Measurements from ENCODE around the gene TAF12. TPM values are rescaled to one million over a fixed set of nuclear protein-coding genes. Genes with fewer than 3 reads are reported as not detected.

Gene TAF12
- total RNA-seq, 1 donor from 2014 or later, result 25.9 TPM

DNA sequence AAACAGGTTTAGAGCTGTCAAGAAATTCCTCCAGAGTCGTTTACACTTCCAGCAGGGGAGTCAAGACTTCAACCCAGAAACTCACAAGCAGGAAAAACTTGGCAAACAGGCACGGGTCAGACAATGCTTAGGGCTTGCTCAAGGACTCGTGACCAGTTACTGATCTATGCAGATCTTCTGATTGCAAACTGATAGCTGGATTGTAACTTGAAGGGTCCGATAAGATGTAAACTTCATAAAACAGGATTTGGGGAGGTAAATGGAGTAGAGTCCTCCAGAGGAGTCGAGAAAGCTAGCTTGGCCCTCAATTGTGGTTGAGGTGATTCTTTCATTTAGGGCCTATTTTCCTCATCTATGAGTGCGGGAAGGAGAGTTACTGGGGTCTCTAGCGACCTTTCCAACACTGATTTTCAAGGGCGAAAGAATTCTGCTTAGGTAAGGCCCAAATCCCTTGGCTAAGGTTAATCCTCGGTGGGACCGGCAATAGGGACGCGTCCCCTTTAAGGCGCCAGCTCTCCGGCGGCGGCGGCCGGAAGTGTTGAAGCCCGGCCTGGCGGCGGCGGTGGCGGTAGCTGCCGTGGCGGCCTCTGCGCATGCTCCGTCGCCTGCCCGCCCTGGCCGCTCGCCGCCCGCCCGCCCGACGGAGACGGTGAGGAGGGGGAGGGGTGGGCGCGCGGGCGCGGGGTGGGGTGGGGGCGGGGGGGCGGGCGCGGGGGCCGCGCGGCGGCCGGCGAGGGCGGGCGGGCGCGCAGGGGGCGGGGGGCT lies 25.5 kb upstream of the TAF12 start, which contains the start of gene GMEB1:
Gene GMEB1, plus strand, starts transcription at position 594 of the 765 bp plus-strand sequence. CDS start 14,829 bp downstream, outside the sequence.
- Histone ChIP-seq H3K4me3 (ENCODE audit: insufficient read depth, low read depth, low read length) (peak within 1 kb of the TSS; percentile 75), H3K36me3 (ENCODE audit: insufficient read depth, low read length) (no peaks in the 10 kb centered on the region), H3K9ac (ENCODE audit: low read length) (peak within 1 kb of the TSS; percentile 98), H3K4me1 (ENCODE audit: insufficient read depth, low read length) (peaks cover 12% of the 10 kb centered on the region), H2AFZ (ENCODE audit: low read depth, low read length) (peak within 1 kb of the TSS; percentile 98), H3K79me2 (ENCODE audit: insufficient read depth, low read length) (peaks cover 29% of the 10 kb centered on the region), H3K27ac (ENCODE audit: low read depth, low read length) (peak within 1 kb of the TSS; percentile 95), H3K4me2 (ENCODE audit: low read length) (peak within 1 kb of the TSS; percentile 88), H3K27me3 (ENCODE audit: insufficient read depth, low read length) (no peaks in the 10 kb centered on the region), H4K20me1 (ENCODE audit: insufficient read depth, low read length) (no peaks in the 10 kb centered on the region), H3K9me3 (ENCODE audit: insufficient read depth, low read depth, low read length) (no peaks in the 10 kb centered on the region)
- no peak for FAIRE-seq
- H3K27ac Mint-ChIP-seq (ENCODE audit: unreplicated experiment), result peak within 1 kb of the TSS; percentile 94
- H3K4me3 Mint-ChIP-seq (ENCODE audit: unreplicated experiment), result peak within 1 kb of the TSS; percentile 85
- DNase-seq (ENCODE audit: low read depth), result peak; percentile 53
- H3K36me3 Mint-ChIP-seq (ENCODE audit: low read depth, unreplicated experiment), result no peaks in the 10 kb centered on the region
- peaks cover 12% of the 10 kb centered on the region for H3K4me1 Mint-ChIP-seq (ENCODE audit: low read depth, unreplicated experiment)
- TF ChIP-seq EZH2 (IDR thresholded peaks at IDR 0.05; ENCODE audit: insufficient read depth, low read length) (no peak), CTCF (IDR thresholded peaks at IDR 0.05; ENCODE audit: insufficient read depth, low read depth, low read length) (no peak)
- no peaks in the 10 kb centered on the region for H3K9me3 Mint-ChIP-seq (ENCODE audit: unreplicated experiment)
- H3K27me3 Mint-ChIP-seq (ENCODE audit: low read depth, unreplicated experiment), result no peaks in the 10 kb centered on the region

GRCh38 chr1:28666806-28667205 lies 23.9 kb upstream of the TAF12 start:
- FAIRE-seq (no peak), DNase-seq (ENCODE audit: low read depth) (no peak)
- no peak overlapping the region for H3K4me3 ChIP-seq (ENCODE audit: insufficient read depth, low read depth, low read length)
- no peaks in the 10 kb centered on the region for H3K27me3 ChIP-seq (ENCODE audit: insufficient read depth, low read length)
- no peak overlapping the region for H3K27ac ChIP-seq (ENCODE audit: low read depth, low read length)
- no peak overlapping the region for H3K4me3 Mint-ChIP-seq (ENCODE audit: unreplicated experiment)
- no peaks in the 10 kb centered on the region for H3K36me3 ChIP-seq (ENCODE audit: insufficient read depth, low read length)
- no peaks in the 10 kb centered on the region for H4K20me1 ChIP-seq (ENCODE audit: insufficient read depth, low read length)
- H2AFZ ChIP-seq (ENCODE audit: low read depth, low read length), result no peak overlapping the region
- peaks cover 26% of the 10 kb centered on the region for H3K79me2 ChIP-seq (ENCODE audit: insufficient read depth, low read length)
- peaks cover 12% of the 10 kb centered on the region for H3K4me1 ChIP-seq (ENCODE audit: insufficient read depth, low read length)
- no peaks in the 10 kb centered on the region for H3K9me3 Mint-ChIP-seq (ENCODE audit: unreplicated experiment)
- H3K27ac Mint-ChIP-seq (ENCODE audit: unreplicated experiment), result no peak overlapping the region
- H3K9ac ChIP-seq (ENCODE audit: low read length), result no peak overlapping the region
- TF ChIP-seq EZH2 (IDR thresholded peaks at IDR 0.05; ENCODE audit: insufficient read depth, low read length) (no peak), CTCF (IDR thresholded peaks at IDR 0.05; ENCODE audit: insufficient read depth, low read depth, low read length) (no peak)
- no peaks in the 10 kb centered on the region for H3K9me3 ChIP-seq (ENCODE audit: insufficient read depth, low read depth, low read length)
- peaks cover 12% of the 10 kb centered on the region for H3K4me1 Mint-ChIP-seq (ENCODE audit: low read depth, unreplicated experiment)
- H3K4me2 ChIP-seq (ENCODE audit: low read length), result no peak overlapping the region
- no peaks in the 10 kb centered on the region for H3K27me3 Mint-ChIP-seq (ENCODE audit: low read depth, unreplicated experiment)
- no peaks in the 10 kb centered on the region for H3K36me3 Mint-ChIP-seq (ENCODE audit: low read depth, unreplicated experiment)
